HCT116 (cell line): ENCODE data around the gene SLC24A3. TPM values are rescaled to one million over a fixed set of nuclear protein-coding genes. Genes with fewer than 3 reads are reported as not detected.

Experiments
- ATAC-seq: fragments of 200-7000 bp; cut with Tn5 transposase; 2 replicates; pipeline ENCODE4 v1.9.1; 2020; ENCODE audit warnings: mild to moderate bottlenecking, moderate library complexity
- BruUV-seq: library from RNA; stranded (reverse); fragments of 400-500 nt; replicated peaks from 2 replicates; lab custom pipeline; 2021; lab: Mats Ljungman, UMichigan
- CTCF ChIA-PET: fragments of 300-600 bp; sonication (Branson Sonifier 250); formaldehyde crosslinking; loops from one replicate; lab custom pipeline; 2021; ENCODE audit warnings: antibody characterized with exemption; lab: Charles Lee
- POLR2A ChIA-PET: fragments of 300-600, 350-600 bp; sonication (Branson Sonifier 250); formaldehyde crosslinking; loops from one replicate; lab custom pipeline; 2021; ENCODE audit warnings: antibody characterized with exemption; lab: Charles Lee
- RAD21 ChIA-PET, 2 experiments: fragments of 300-600 bp; sonication (Branson Sonifier 250); formaldehyde crosslinking; loops; one replicate each; lab custom pipeline; 2023; ENCODE audit warnings: low total read pairs in 2 of 2; ENCODE audit not compliant: uncharacterized antibody in 2 of 2, unreplicated experiment in 2 of 2, low non-redundant PET in 1 of 2; lab: Charles Lee
- DNase-seq: peaks from one replicate; pipeline ENCODE4 v3.0.0-alpha.2; 2010; ENCODE audit warnings: low read depth, low spot score
- H2AFZ ChIP-seq: fragments of 200-600 bp; shearing (Covaris generic), sonication (generic); 2 replicates; pipeline ENCODE4 v1.6.1; 2017; ENCODE audit warnings: low read depth, mixed run types, mixed read lengths, antibody characterized with exemption, low read length; ENCODE audit not compliant: poor library complexity, severe bottlenecking
- H3K27ac ChIP-seq: 2 replicates; pipeline ENCODE4 v1.5.1; 2012; ENCODE audit warnings: low read depth, low read length
- H3K27me3 ChIP-seq: fragments of 200-600 bp; sonication (generic); 2 replicates; pipeline ENCODE4 v1.6.1; 2016; ENCODE audit warnings: mixed run types, low read length, mixed read lengths; ENCODE audit not compliant: insufficient read depth
- H3K36me3 ChIP-seq, 2 experiments: fragments of 200-500 bp in 1 of 2; fragments of 200-600 bp in 1 of 2; sonication (Bioruptor generic) in 1 of 2; sonication (generic) in 1 of 2; 2 replicates each; pipeline versions ENCODE4 v1.5.1 to v1.6.1; 2014 to 2016; ENCODE audit warnings: low read length in 2 of 2, inconsistent platforms in 1 of 2, mixed read lengths in 1 of 2, mixed run types in 1 of 2; ENCODE audit not compliant: insufficient read depth in 2 of 2, control insufficient read depth in 1 of 2
- H3K4me1 ChIP-seq, 2 experiments: fragments of 200-600 bp in 1 of 2; sonication (generic) in 1 of 2; 2 replicates each; pipeline versions ENCODE4 v1.5.1 to v1.6.1; 2012 to 2017; ENCODE audit warnings: low read length in 2 of 2, inconsistent platforms in 1 of 2, mild to moderate bottlenecking in 1 of 2, mixed read lengths in 1 of 2, mixed run types in 1 of 2, moderate library complexity in 1 of 2; ENCODE audit not compliant: insufficient read depth in 2 of 2, control insufficient read depth in 1 of 2
- H3K4me2 ChIP-seq: fragments of 200-600 bp; sonication (generic); 2 replicates; pipeline ENCODE4 v1.6.1; 2017; ENCODE audit warnings: mixed run types, low read length, mixed read lengths
- H3K4me3 ChIP-seq, 2 experiments: fragments of 200-600 bp in 1 of 2; sonication (generic) in 1 of 2; replicated peaks in 1 of 2; 2 replicates each; pipeline ENCODE4 v1.5.1; 2011 to 2016; ENCODE audit warnings: low read length in 2 of 2, control low read depth in 1 of 2, low read depth in 1 of 2, mild to moderate bottlenecking in 1 of 2, mixed read lengths in 1 of 2, mixed run types in 1 of 2
- H3K79me2 ChIP-seq: fragments of 200-600 bp; sonication (generic); 2 replicates; pipeline ENCODE4 v1.6.1; 2017; ENCODE audit warnings: mild to moderate bottlenecking, mixed run types, low read length, moderate library complexity, mixed read lengths; ENCODE audit not compliant: insufficient read depth
- H3K9ac ChIP-seq: fragments of 200-600 bp; sonication (generic); 2 replicates; pipeline ENCODE4 v1.6.1; 2016; ENCODE audit warnings: low read length, mixed read lengths
- H3K9me2 ChIP-seq: fragments of 200-600 bp; sonication (generic), shearing (Covaris generic); 2 replicates; pipeline ENCODE4 v1.6.1; 2017; ENCODE audit warnings: mixed run types, mild to moderate bottlenecking, moderate library complexity; ENCODE audit not compliant: insufficient read depth
- H3K9me3 ChIP-seq, 2 experiments: fragments of 200-500 bp in 1 of 2; fragments of 200-600 bp in 1 of 2; sonication (Bioruptor generic) in 1 of 2; sonication (generic) in 1 of 2; 2 replicates each; pipeline ENCODE4 v1.6.1; 2014 to 2017; ENCODE audit warnings: low read length in 2 of 2, mixed read lengths in 2 of 2, inconsistent platforms in 1 of 2, low read depth in 1 of 2, mild to moderate bottlenecking in 1 of 2, mixed run types in 1 of 2, moderate library complexity in 1 of 2; ENCODE audit not compliant: control insufficient read depth in 1 of 2, insufficient read depth in 1 of 2
- H4K20me1 ChIP-seq: fragments of 200-600 bp; sonication (generic), shearing (Covaris generic); 2 replicates; pipeline ENCODE4 v1.6.1; 2017; ENCODE audit warnings: mixed run types, mild to moderate bottlenecking, moderate library complexity; ENCODE audit not compliant: insufficient read depth
- CEBPB ChIP-seq: IDR thresholded peaks from 2 replicates; pipeline ENCODE4 v1.6.1; 2012; ENCODE audit warnings: low read depth
- ELF1 ChIP-seq: IDR thresholded peaks from 2 replicates; pipeline ENCODE4 v1.6.1; 2012; ENCODE audit warnings: low read depth, borderline replicate concordance
- FOSL1 ChIP-seq: IDR thresholded peaks from 2 replicates; pipeline ENCODE4 v1.6.1; 2012; ENCODE audit warnings: low read depth
- JUND ChIP-seq: IDR thresholded peaks from 2 replicates; pipeline ENCODE4 v1.6.1; 2012
- POLR2A ChIP-seq: IDR thresholded peaks from 2 replicates; pipeline ENCODE4 v1.7.0; 2011; ENCODE audit warnings: borderline replicate concordance; ENCODE audit not compliant: insufficient read depth, insufficient read length; ENCODE audit errors: extremely low read depth
- RAD21 ChIP-seq: IDR thresholded peaks from 2 replicates; pipeline ENCODE4 v1.6.1; 2012; ENCODE audit warnings: low read depth, mild to moderate bottlenecking
- SIN3A ChIP-seq: IDR thresholded peaks from 2 replicates; pipeline ENCODE4 v1.6.1; 2012; ENCODE audit warnings: low read depth
- SRF ChIP-seq: IDR thresholded peaks from 2 replicates; pipeline ENCODE4 v1.6.1; 2012; ENCODE audit warnings: low read depth
- YY1 ChIP-seq: IDR thresholded peaks from 2 replicates; pipeline ENCODE4 v1.6.1; 2011; ENCODE audit warnings: low read length, low read depth, moderate library complexity, mild to moderate bottlenecking; ENCODE audit not compliant: insufficient replicate concordance; ENCODE audit errors: extremely low read depth
- ZFX ChIP-seq: fragments of 450-650 bp; IDR thresholded peaks from 2 replicates; pipeline ENCODE4 v1.6.1; 2017
- ZNF274 ChIP-seq: fragments of 200-500 bp; sonication (Bioruptor generic); IDR thresholded peaks from 2 replicates; pipeline ENCODE4 v1.6.1; 2014; ENCODE audit warnings: mild to moderate bottlenecking, low read depth, low read length, inconsistent platforms
- intact Hi-C: fragments of 100-400 bp; cut with micrococcal nuclease; formaldehyde crosslinking; loops from 2 replicates; pipeline ENCODE4 v1.10.0; 2022
- total RNA-seq: library from RNA; stranded (reverse); gene quantifications from one replicate; pipeline ENCODE4 v1.2.1, GENCODE V29; 2021; ENCODE audit not compliant: unreplicated experiment
- TF ChIP-seq, protein P1 (sequence below): IDR thresholded peaks from 2 replicates; pipeline ENCODE4 v1.6.1; 2012
- TF ChIP-seq, protein P2 (sequence below): IDR thresholded peaks from 2 replicates; pipeline ENCODE4 v1.6.1; 2012
- TF ChIP-seq, protein P3 (sequence below): IDR thresholded peaks from 2 replicates; pipeline ENCODE4 v1.6.1; 2012; ENCODE audit warnings: low read depth
- TF ChIP-seq, protein P4 (sequence below), 3 experiments: fragments of 200-600 bp in 1 of 3; sonication (generic) in 1 of 3; IDR thresholded peaks in 2 of 3; conservative IDR thresholded peaks in 1 of 3; 2 replicates each; pipeline ENCODE4 v1.5.1; 2012 to 2017; ENCODE audit warnings: low read depth in 2 of 3, low read length in 2 of 3, antibody characterized with exemption in 1 of 3, borderline replicate concordance in 1 of 3, control low read depth in 1 of 3, mild to moderate bottlenecking in 1 of 3, mixed read lengths in 1 of 3, mixed run types in 1 of 3, moderate library complexity in 1 of 3; ENCODE audit not compliant: insufficient read depth in 1 of 3

The SLC24A3 gene
- total RNA-seq, 1 experiment from 2014 or later = not detected

DNA sequence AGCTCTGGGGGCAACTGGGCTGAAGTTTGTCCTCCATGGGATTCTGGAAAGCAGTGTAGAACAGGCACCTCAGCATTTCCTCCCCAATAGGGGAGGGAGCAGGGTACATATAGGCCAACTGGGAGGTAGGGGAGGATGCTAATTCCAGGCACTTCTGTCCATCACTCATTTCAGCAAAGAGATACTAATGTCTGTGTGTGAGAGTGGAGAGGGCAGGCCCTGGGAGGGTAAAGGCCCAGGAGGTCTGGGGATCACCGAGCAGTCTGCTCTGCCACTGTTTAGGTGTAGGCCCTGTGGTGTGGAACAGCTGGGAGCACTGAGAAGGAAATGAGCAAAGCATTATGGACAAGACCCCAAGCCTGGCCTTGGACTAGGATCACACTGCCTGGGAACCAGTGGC lies 158.7 kb downstream of the SLC24A3 start:
- RAD21 ChIA-PET = no interaction called here
- H3K9ac ChIP-seq = no peak overlapping the region
- ATAC-seq = no peak
- no peak overlapping the region for H3K27ac ChIP-seq
- H3K9me3 ChIP-seq = peaks cover 0 to 5% of the 10 kb centered on the region in 2 experiments; a peak in 1 of 4 replicates
- no peaks in the 10 kb centered on the region for H3K9me2 ChIP-seq
- POLR2A ChIA-PET = no interaction called here
- H3K27me3 ChIP-seq = no peaks in the 10 kb centered on the region
- DNase-seq = no peak
- TF ChIP-seq YY1 = no peak
- TF ChIP-seq CEBPB = no peak
- TF ChIP-seq, all 23 proteins: peak for 0
- CTCF ChIA-PET = no interaction called here
- Histone ChIP-seq H3K4me2 (no peak overlapping the region), H4K20me1 (no peaks in the 10 kb centered on the region), H3K4me3 (no peak overlapping the region), H2AFZ (no peak overlapping the region), H3K36me3 (no peaks in the 10 kb centered on the region), H3K4me1 (no peaks in the 10 kb centered on the region), H3K79me2 (no peaks in the 10 kb centered on the region)
- intact Hi-C loops = no loop called here
- BruUV-seq = no TSS peak

DNA sequence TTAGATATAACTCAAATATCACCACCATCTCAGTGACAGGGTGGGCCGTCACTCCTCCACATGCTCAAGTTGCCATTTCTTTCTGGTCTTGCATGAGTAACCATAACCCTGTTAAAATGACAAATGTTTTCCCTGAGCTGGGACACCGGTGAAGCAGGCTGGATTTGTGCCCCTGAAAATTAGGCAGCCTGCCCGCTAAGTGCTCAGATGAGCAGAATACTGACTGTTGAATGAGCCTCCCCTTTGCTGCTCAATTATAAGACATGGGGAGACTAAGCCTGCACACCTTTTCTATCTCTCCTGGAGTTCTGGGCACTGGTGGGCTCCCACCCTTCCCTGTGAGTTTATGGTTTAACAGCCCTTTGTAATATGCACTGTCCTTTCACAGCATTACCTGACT lies 161.8 kb downstream of the SLC24A3 start:
- Histone ChIP-seq H4K20me1 (no peaks in the 10 kb centered on the region), H3K4me1 (no peaks in the 10 kb centered on the region), H3K9me3 (peaks cover 0 to 5% of the 10 kb centered on the region in 2 experiments; a peak in 1 of 4 replicates), H3K4me2 (no peak overlapping the region), H3K27ac (no peak overlapping the region), H3K79me2 (no peaks in the 10 kb centered on the region), H3K9me2 (no peaks in the 10 kb centered on the region), H3K36me3 (no peaks in the 10 kb centered on the region), H3K4me3 (no peak overlapping the region), H3K9ac (no peak overlapping the region), H2AFZ (no peak overlapping the region), H3K27me3 (no peaks in the 10 kb centered on the region)
- ChIA-PET RAD21 (no interaction called here), POLR2A (no interaction called here), CTCF (no interaction called here)
- ATAC-seq (no peak), DNase-seq (no peak)
- no TSS peak for BruUV-seq
- intact Hi-C loops = no loop called here
- TF ChIP-seq RAD21 (no peak), SIN3A (no peak), POLR2A (no peak), CEBPB (no peak), ELF1 (no peak), ZNF274 (no peak), ZFX (no peak), FOSL1 (no peak), SRF (no peak), JUND (no peak), YY1 (no peak)
- TF ChIP-seq, protein P1, sequence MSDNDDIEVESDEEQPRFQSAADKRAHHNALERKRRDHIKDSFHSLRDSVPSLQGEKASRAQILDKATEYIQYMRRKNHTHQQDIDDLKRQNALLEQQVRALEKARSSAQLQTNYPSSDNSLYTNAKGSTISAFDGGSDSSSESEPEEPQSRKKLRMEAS = no peak
- TF ChIP-seq, protein P2, sequence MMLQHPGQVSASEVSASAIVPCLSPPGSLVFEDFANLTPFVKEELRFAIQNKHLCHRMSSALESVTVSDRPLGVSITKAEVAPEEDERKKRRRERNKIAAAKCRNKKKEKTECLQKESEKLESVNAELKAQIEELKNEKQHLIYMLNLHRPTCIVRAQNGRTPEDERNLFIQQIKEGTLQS = no peak
- TF ChIP-seq, protein P3, sequence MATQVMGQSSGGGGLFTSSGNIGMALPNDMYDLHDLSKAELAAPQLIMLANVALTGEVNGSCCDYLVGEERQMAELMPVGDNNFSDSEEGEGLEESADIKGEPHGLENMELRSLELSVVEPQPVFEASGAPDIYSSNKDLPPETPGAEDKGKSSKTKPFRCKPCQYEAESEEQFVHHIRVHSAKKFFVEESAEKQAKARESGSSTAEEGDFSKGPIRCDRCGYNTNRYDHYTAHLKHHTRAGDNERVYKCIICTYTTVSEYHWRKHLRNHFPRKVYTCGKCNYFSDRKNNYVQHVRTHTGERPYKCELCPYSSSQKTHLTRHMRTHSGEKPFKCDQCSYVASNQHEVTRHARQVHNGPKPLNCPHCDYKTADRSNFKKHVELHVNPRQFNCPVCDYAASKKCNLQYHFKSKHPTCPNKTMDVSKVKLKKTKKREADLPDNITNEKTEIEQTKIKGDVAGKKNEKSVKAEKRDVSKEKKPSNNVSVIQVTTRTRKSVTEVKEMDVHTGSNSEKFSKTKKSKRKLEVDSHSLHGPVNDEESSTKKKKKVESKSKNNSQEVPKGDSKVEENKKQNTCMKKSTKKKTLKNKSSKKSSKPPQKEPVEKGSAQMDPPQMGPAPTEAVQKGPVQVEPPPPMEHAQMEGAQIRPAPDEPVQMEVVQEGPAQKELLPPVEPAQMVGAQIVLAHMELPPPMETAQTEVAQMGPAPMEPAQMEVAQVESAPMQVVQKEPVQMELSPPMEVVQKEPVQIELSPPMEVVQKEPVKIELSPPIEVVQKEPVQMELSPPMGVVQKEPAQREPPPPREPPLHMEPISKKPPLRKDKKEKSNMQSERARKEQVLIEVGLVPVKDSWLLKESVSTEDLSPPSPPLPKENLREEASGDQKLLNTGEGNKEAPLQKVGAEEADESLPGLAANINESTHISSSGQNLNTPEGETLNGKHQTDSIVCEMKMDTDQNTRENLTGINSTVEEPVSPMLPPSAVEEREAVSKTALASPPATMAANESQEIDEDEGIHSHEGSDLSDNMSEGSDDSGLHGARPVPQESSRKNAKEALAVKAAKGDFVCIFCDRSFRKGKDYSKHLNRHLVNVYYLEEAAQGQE = no peak
- TF ChIP-seq, protein P4, sequence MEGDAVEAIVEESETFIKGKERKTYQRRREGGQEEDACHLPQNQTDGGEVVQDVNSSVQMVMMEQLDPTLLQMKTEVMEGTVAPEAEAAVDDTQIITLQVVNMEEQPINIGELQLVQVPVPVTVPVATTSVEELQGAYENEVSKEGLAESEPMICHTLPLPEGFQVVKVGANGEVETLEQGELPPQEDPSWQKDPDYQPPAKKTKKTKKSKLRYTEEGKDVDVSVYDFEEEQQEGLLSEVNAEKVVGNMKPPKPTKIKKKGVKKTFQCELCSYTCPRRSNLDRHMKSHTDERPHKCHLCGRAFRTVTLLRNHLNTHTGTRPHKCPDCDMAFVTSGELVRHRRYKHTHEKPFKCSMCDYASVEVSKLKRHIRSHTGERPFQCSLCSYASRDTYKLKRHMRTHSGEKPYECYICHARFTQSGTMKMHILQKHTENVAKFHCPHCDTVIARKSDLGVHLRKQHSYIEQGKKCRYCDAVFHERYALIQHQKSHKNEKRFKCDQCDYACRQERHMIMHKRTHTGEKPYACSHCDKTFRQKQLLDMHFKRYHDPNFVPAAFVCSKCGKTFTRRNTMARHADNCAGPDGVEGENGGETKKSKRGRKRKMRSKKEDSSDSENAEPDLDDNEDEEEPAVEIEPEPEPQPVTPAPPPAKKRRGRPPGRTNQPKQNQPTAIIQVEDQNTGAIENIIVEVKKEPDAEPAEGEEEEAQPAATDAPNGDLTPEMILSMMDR (IDR thresholded peaks at IDR 0.05 in 2 of 3, conservative IDR thresholded peaks at IDR 0.05 in 1 of 3; ENCODE audit: borderline replicate concordance in 1 of 3, insufficient read depth in 1 of 3, low read depth in 2 of 3, low read length in 2 of 3) = no peak
